Right hindlimb (tissue), 1 donor: ENCODE measurements around the gene HSPG2.
A peak's percentile ranks its signal among the peaks of the same experiment; 100 is the strongest.
"Not testable (repeated sequence)": the region's sequence is repeated elsewhere in the genome, so short reads cannot be mapped to it uniquely, and the experiment has no call there.

ENCODE experiments used
- DNase-seq: peaks from one replicate; pipeline ENCODE4 v3.0.0-alpha.2; 2018

The HSPG2 gene

DNA sequence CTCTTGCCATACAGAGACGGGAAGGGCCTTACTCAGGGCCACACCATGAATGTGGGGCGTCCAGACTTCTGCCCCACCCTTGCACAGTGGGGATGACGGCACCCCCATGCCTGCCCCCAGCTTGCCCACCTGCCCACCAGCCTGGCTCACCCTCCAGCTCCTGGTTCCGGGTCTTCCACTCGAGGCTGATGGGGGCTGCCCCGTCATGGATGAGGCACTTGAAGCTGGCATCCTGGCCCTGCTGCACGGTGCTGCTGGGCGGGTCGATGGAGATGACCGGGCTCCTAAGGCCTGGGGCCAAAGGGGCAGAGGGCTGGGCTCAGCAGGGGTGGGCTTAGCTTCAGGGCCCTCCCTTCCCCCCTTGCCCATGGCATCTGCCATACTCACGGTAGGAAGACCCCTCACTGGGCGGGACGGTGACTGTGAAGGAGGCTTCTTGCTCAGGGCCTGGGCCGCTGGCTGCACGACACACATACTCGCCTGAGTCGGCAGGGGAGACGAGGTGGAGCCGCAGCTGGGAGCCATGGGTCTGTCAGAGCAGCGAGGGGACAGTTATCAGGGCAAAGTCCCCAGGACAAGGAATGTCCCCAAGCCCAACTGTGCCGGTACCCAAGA, 95.2 kb downstream of the HSPG2 start:
- DNase-seq = no peak

DNA sequence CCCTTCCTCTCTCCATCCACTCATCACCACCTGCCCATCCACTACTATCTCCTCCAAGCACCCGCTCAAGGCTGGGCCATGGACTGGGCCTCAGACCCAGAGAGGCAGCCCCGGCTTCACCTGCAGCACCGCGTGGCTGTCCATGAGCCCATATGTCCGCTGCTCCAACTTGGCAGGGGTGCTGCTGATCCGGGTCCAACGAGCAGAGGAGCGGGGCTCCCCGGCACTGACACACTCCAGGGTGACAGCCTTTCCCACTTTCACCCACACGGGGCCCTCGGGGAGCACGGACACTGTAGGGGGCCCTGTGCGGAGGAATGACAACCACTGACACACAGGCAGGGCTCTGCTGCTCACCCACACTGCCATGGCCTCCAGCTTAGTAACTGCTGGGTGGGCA, 96.1 kb downstream of the HSPG2 start:
- no peak for DNase-seq

DNA sequence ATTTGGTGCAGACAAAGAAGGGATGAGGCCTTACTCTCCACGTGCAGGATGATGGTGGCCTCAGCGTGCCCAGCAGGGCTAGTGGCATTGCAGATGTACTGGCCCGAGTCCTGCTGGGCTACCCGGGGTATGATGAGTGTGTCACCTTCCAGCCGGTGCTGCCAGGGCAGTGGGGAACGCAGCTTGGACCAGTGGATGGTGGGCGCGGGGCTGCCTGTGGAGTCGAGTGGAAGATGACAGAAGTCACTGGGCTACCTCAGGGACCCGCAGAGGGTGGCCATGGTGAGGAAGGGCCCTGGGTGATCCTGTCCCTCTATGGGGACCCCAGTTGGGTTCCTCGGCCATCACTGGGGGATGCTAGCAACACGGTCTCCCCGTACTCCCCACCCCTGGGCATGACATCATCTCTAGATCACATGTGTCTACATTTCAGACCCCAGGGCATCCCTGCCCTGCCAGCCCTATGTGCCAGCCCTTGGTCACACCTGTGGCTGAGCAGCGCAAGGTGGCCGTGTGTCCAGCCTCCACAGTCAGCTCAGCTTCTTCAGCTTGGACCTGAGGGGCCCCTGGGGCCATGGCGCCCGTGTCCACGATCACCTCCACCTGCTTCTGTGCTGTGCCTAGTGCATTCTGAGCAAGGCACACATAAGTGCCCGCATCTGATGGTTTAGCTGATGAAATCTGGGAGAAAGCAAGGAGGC, 97.6 kb downstream of the HSPG2 start:
- DNase-seq = no peak

- DNase-seq = no peak
Observed at GRCh38 chr1:21838359-21839157, 98.6 kb downstream of the HSPG2 start.

DNA sequence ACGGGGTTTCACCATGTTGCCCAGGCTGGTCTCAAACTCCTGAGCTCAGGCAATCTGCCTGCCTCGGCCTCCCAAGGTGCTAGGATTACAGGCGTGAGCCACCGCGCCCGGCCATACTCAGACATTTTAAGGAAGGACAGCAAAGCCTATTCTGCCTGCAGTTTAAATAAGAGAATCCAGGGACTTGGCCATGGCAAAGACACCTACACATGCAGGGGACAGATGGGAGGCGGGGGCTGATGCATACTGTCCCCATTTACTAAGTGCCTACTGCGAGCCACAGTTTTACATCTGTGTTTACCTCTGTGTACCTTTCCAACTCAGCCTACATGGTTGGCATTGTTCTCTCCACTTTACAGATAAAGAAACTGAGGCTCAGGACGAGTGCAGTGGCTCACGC, 99.6 kb downstream of the HSPG2 start:
- no peak for DNase-seq

DNA sequence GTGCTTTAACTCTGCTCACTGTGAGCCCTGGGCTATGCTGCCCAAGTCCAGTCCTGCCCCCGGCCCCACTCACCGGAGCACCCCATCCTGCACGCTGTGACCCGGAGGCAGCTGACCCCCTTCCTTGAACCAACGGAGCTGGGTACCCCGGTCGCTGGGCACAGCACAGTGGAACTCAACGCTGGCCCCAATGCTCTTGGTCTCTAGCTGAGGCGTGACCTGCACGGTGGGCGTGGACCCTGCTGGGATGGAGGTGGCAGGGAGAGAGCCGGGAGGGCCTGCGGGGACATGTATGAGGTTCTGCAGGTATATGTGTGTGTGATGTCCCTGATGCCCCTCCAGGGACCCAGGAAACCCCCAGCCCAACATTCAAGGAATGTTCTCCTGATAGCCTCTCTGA, 100.4 kb downstream of the HSPG2 start:
- no peak for DNase-seq

DNA sequence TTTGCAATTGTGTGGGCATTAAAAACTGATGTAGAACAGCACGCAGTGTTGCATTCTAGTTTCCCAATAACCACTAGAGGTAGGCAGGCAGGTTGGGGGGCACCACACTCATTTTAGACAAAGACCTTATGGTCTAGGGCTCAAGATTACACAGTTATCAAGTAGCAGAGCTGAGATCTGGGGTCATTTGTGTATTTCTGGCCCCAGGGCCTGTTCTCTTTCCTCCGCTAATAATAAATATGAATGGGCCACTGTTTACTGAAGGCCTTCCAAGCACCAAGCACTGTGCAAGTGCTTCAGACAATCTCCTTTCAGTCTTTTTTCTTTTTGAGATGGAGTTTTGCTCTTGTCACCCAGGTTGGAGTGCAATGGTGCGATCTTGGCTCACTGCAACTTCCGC, 101.1 kb downstream of the HSPG2 start:
- DNase-seq = no peak

- no peak for DNase-seq
Observed at GRCh38 chr1:21834666-21835065, 102.4 kb downstream of the HSPG2 start.

- no peak for DNase-seq
Observed at GRCh38 chr1:21834094-21834493, 103.0 kb downstream of the HSPG2 start.

DNA sequence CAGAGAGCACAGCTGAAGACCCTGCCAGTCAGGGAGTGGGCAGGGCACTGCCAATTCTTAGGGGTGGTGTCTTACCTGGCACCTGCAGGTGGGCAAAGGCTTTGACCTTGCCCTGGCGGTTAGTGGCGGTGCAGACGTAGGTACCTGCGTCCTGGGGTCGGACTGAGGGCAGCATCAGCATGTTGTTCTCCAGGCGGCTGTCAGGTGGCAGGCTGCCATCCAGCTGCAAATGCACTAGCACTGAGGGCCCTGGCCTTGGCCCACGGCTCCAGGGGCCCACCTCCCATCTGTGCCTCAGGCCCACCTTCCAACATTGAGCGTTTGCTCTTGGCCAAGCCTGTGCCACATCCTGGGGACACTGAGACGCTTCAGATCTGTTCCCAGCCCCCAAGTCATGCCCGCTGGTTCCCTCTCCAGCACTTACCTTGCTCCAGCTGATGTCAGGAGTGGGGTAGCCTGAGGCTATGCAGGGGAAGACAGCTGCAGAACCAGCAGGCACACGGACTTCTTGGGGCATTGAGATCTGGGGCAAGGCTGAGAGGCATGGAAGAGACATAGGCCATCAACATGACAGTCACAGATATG, 103.6 kb downstream of the HSPG2 start:
- DNase-seq = no peak

- DNase-seq = peak; percentile 16
Observed at GRCh38 chr1:21831454-21831970, 105.6 kb downstream of the HSPG2 start.

- peak; percentile 18 for DNase-seq
Observed at GRCh38 chr1:21830792-21831453, 106.2 kb downstream of the HSPG2 start.

- DNase-seq = no peak
Observed at GRCh38 chr1:21829294-21829693, 107.8 kb downstream of the HSPG2 start.

GRCh38 chr1:21828506-21829210, 108.5 kb downstream of the HSPG2 start:
- no peak for DNase-seq

DNA sequence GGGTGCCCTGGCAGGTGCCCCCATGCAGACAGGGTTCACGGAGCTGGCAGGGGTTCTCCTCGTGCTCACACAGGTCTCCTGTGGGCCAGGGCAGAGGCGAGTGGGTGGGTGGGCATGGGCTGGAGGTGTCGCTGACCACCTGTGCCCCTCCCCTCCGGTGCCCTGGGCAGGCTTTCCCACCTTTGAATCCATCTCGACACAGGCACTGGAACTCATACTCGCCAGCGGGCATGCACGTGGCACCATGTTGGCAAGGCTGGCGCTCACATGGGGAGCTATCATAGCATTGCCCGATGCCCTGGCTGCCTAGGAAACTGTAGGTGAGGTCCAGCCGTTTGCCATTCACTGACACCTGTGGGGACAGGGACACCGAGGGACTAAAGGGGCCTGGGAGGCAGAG, 109.0 kb downstream of the HSPG2 start:
- DNase-seq = no peak

- DNase-seq = no peak
Observed at GRCh38 chr1:21827141-21827679, 109.9 kb downstream of the HSPG2 start.

DNA sequence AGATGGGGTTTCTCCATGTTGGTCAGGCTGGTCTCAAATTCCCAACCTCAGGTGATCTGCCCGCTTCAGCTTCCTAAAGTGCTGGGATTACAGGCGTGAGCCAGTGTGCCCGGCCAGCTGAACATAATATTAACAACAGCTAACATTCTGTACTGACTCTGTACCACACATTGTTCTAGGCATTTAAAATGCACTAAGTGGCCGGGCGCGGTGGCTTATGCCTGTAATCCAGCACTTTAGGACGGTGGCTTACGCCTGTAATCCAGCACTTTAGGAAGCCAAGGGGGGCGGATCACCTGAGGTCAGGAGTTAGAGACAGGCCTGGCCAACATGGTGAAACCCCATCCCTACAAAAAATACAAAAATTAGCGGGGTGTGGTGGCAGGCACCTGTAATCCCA, 110.4 kb downstream of the HSPG2 start:
- not testable (repeated sequence) for DNase-seq

- no peak for DNase-seq
Observed at GRCh38 chr1:21825393-21825792, 111.7 kb downstream of the HSPG2 start.

DNA sequence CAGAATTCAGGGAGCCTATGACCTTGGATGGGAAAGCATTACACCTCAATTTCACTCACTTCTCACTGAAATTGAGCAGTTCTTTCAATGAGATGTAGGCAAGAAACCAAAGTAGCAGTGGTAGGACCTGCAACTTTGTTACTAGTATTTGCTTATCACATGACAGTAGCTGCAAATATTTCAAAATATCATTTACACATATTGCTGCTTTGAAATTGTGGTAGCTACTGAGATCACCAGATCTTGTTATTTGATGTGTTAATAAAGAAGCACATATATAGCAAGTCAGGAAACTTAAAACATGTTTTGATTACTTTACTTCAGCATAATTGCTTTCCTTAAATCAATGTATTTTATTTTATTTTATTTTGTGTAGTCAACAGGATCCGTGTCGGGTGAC, 112.2 kb downstream of the HSPG2 start:
- no peak for DNase-seq

DNA sequence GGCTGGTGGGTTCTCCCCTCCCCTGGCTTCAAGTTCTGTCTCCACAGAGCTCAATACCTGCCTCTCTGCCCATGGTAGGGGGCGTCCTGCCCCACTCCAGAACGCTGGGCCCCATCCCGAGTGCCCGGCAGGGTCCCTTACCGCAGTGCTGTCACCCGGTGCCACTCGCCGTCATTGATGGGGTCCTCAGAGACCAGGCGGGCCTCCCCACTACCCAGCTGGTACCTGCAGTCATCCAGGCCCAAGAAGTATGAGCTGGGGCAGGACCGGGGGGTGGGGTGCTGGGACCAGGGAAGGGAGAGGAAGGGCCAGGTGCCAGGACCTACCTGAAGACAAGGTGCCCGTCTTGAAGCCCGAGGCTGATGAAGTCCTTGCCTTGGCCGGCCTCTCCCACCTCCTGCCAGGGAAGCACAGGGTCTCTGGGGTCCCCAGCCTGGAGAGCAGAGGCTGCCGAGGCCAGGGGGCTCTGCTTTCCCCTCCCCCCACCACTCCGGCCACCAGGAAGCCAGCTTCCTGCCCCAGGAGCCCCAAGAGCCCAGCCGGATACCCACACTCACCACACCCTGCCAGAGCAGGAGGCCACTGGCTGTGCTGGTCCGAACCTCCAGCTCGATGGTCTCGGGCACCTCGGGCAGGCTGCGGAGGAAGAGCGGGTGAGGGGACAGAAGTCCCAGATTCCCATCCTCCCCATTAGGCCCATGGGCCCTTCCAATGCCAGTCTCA, 113.0 kb downstream of the HSPG2 start:
- no peak for DNase-seq
